Gastroesophageal sphincter (tissue), 3 donors: ENCODE measurements around the gene KIF2A.

ENCODE experiments used
- CTCF ChIP-seq, 4 experiments: fragments of 200-600 bp in 2 of 4; fragments of 450-650 bp in 2 of 4; sonication (generic) in 1 of 4; IDR thresholded peaks; one replicate each; pipeline ENCODE4 v1.5.1; 2017 to 2019; ENCODE audit warnings: antibody characterized with exemption in 4 of 4, mild to moderate bottlenecking in 2 of 4, moderate library complexity in 2 of 4
- EP300 ChIP-seq: sonication (generic); formaldehyde crosslinking; IDR thresholded peaks from one replicate; pipeline ENCODE4 v1.6.1; 2017; ENCODE audit warnings: antibody characterized with exemption, mild to moderate bottlenecking
- POLR2A ChIP-seq, 2 donors: fragments of 450-650 bp; IDR thresholded peaks; one replicate each; pipeline ENCODE4 v1.6.1; 2017; ENCODE audit warnings: antibody characterized with exemption in 2 of 2, mild to moderate bottlenecking in 2 of 2, moderate library complexity in 1 of 2
- POLR2AphosphoS5 ChIP-seq: sonication (generic); formaldehyde crosslinking; IDR thresholded peaks from one replicate; pipeline ENCODE4 v1.6.1; 2017; ENCODE audit warnings: antibody characterized with exemption

GRCh38 chr5:62289813-62290212, 16.2 kb upstream of the KIF2A start:
- TF ChIP-seq POLR2A (IDR thresholded peaks at IDR 0.05) (no peak), CTCF (IDR thresholded peaks at IDR 0.05) (no peak), POLR2AphosphoS5 (no peak), EP300 (no peak)
